Right atrium auricular region (tissue), 2 donors: ENCODE data around the gene CD44. TPM values are rescaled to one million over a fixed set of nuclear protein-coding genes. Genes with fewer than 3 reads are reported as not detected.

Source experiments
- DNase-seq: peaks from one replicate; pipeline ENCODE4 v3.0.0-alpha.2; 2019; ENCODE audit warnings: low spot score
- H3K27ac ChIP-seq, 2 donors: fragments of 200-600 bp; sonication (generic); 1 replicate in 1 of 2; 2 replicates in 1 of 2; pipeline ENCODE4 v1.5.1; 2016 to 2019
- H3K27me3 ChIP-seq, 2 donors: fragments of 200-600 bp; sonication (generic); one replicate each; pipeline versions ENCODE4 v1.5.1 to v1.6.0; 2017 to 2019
- H3K36me3 ChIP-seq: fragments of 200-600 bp; sonication (generic); one replicate; pipeline ENCODE4 v1.5.1; 2016
- H3K4me1 ChIP-seq, 2 donors: fragments of 200-600 bp; sonication (generic); one replicate each; pipeline versions ENCODE4 v1.5.1 to v1.6.0; 2017 to 2019
- H3K4me3 ChIP-seq, 2 donors: fragments of 200-600 bp; sonication (generic); 1 replicate in 1 of 2; 2 replicates in 1 of 2; pipeline ENCODE4 v1.5.1; 2017 to 2019; ENCODE audit warnings: mild to moderate bottlenecking in 1 of 2, moderate library complexity in 1 of 2
- H3K9me3 ChIP-seq, 2 donors: fragments of 200-600 bp; sonication (generic); one replicate each; pipeline ENCODE4 v1.5.1; 2019
- total RNA-seq, 2 donors: library from RNA; depleted of rRNA; stranded (reverse); fragments of >200 nt; gene quantifications; one replicate each; pipeline ENCODE4 v1.1.0, GENCODE V29; 2016
- TF ChIP-seq, protein P1 (sequence below), 2 donors: fragments of 200-600 bp; sonication (generic); IDR thresholded peaks; one replicate each; pipeline ENCODE4 v1.5.1; 2019; ENCODE audit warnings: antibody characterized with exemption in 2 of 2

Gene CD44
- total RNA-seq, 2 donors from 2014 or later, result 26.8 to 37.3 TPM

DNA sequence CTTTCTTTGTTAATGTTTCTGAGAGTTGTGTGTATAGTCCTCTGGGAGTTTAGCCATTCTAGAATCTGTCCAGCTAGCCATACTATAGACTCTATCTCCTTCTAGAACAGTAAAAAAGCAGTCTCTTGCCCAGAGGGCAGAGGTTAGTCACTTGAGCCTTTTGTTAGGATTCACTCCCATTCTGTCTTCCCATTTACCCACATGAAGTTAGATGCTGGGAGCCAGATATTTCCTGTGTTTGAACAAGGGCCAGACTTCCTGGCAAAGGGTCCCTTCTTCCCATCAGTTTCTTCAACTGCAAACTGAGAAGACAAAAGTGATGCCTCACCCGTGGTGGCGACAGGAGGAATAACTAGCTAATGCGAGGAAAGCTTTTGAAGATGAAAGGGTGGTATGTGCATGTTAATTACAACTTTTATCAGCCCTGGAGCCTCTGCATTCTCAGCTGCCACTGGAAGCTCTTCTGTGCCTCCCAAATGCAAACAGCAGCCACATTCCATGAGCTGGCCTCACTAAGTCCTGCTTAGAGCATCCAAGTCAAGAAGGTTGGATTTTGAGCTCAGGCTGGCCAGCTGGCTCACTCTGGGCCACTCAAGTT is 12.8 kb downstream of the CD44 start:
- H3K4me1 ChIP-seq, result peaks cover 0 to 5% of the 10 kb centered on the region in 2 donors
- no peak for DNase-seq
- TF ChIP-seq, protein P1, sequence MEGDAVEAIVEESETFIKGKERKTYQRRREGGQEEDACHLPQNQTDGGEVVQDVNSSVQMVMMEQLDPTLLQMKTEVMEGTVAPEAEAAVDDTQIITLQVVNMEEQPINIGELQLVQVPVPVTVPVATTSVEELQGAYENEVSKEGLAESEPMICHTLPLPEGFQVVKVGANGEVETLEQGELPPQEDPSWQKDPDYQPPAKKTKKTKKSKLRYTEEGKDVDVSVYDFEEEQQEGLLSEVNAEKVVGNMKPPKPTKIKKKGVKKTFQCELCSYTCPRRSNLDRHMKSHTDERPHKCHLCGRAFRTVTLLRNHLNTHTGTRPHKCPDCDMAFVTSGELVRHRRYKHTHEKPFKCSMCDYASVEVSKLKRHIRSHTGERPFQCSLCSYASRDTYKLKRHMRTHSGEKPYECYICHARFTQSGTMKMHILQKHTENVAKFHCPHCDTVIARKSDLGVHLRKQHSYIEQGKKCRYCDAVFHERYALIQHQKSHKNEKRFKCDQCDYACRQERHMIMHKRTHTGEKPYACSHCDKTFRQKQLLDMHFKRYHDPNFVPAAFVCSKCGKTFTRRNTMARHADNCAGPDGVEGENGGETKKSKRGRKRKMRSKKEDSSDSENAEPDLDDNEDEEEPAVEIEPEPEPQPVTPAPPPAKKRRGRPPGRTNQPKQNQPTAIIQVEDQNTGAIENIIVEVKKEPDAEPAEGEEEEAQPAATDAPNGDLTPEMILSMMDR (IDR thresholded peaks at IDR 0.05), result no peak
- H3K36me3 ChIP-seq, result no peaks in the 10 kb centered on the region
- H3K4me3 ChIP-seq, result no peak overlapping the region
- H3K27ac ChIP-seq, result no peak overlapping the region
- no peaks in the 10 kb centered on the region for H3K27me3 ChIP-seq
- H3K9me3 ChIP-seq, result no peaks in the 10 kb centered on the region

- TF ChIP-seq, protein P1 (IDR thresholded peaks at IDR 0.05), result no peak
- no peak for DNase-seq
- Histone ChIP-seq H3K27me3 (no peaks in the 10 kb centered on the region), H3K27ac (no peak overlapping the region), H3K4me1 (peaks cover 0 to 7% of the 10 kb centered on the region in 2 donors), H3K9me3 (no peaks in the 10 kb centered on the region), H3K4me3 (no peak overlapping the region), H3K36me3 (no peaks in the 10 kb centered on the region)
These were observed 13.6 kb downstream of the CD44 start for GRCh38 chr11:35152575-35152974.

GRCh38 chr11:35153280-35153679 is 14.3 kb downstream of the CD44 start:
- Histone ChIP-seq H3K9me3 (no peaks in the 10 kb centered on the region), H3K4me1 (peaks cover 0 to 14% of the 10 kb centered on the region in 2 donors), H3K27me3 (no peaks in the 10 kb centered on the region), H3K4me3 (no peak overlapping the region), H3K36me3 (no peaks in the 10 kb centered on the region), H3K27ac (no peak overlapping the region)
- TF ChIP-seq, protein P1 (IDR thresholded peaks at IDR 0.05), result no peak
- DNase-seq, result no peak

- Histone ChIP-seq H3K4me1 (peaks cover 0 to 25% of the 10 kb centered on the region in 2 donors), H3K36me3 (no peaks in the 10 kb centered on the region), H3K27me3 (no peaks in the 10 kb centered on the region), H3K27ac (no peak overlapping the region), H3K4me3 (no peak overlapping the region), H3K9me3 (no peaks in the 10 kb centered on the region)
- DNase-seq, result no peak
- TF ChIP-seq, protein P1 (IDR thresholded peaks at IDR 0.05), result no peak
These were observed 16.0 kb downstream of the CD44 start for GRCh38 chr11:35154952-35155351.

GRCh38 chr11:35155677-35156076 is 16.7 kb downstream of the CD44 start:
- peaks cover 0 to 25% of the 10 kb centered on the region in 2 donors for H3K4me1 ChIP-seq
- H3K9me3 ChIP-seq, result no peaks in the 10 kb centered on the region
- TF ChIP-seq, protein P1 (IDR thresholded peaks at IDR 0.05), result no peak

More at GRCh38 chr11:35155677-35156076, 16.7 kb downstream of the CD44 start:
- Histone ChIP-seq H3K36me3 (no peaks in the 10 kb centered on the region), H3K27me3 (no peaks in the 10 kb centered on the region), H3K27ac (no peak overlapping the region), H3K4me3 (no peak overlapping the region)
- no peak for DNase-seq
